ENCODE measurements around the gene C19orf12. TPM values are rescaled to one million over a fixed set of nuclear protein-coding genes. Genes with fewer than 3 reads are reported as not detected.
A peak's percentile ranks its signal among the peaks of the same experiment; 100 is the strongest.

Gene C19orf12
- total RNA-seq, 1 experiment from 2014 or later = 17.5 TPM

DNA sequence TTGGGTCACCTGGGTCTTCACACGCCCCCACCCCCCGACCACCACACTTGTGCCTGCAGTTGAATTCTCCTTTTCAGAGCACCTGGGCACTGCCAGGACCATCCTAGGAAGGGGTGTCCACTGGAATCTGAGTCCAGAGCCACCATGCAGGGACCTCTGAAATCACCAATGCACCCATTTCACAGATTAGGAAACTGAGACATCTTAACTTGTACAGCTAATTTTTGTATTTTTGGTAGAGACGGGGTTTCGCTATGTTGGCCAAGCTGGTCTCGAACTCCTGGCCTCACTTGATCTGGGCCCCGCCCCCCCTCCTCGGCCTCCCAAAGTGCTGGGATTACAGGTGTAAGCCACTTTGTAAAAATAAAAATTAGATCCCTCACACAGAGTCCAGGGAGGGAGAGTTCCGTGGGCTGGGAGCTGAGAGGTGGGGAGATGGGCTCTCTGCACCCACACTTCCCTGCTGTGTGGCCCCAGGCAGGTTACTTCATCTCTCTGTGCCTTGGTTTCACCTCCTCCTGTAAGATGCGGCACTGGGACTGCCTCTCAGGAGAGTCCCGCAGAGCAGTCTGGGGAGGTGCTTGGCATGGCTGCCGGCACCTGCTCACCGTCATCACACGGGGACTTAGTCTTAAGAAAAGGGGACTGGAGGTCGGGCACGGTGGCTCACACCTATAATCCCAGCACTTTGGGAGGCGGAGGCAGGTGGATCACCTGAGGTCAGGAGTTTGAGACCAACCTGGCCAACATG is 45.9 kb upstream of the C19orf12 start:
- H3K4me1 Mint-ChIP-seq (ENCODE audit: low read depth, unreplicated experiment) = no peaks in the 10 kb centered on the region
- peaks cover 45% of the 10 kb centered on the region for H3K27me3 Mint-ChIP-seq (ENCODE audit: unreplicated experiment)
- CTCF ChIA-PET = interaction anchor here (1.1 to 1.5 kb wide), 3 partner anchors 10 to 155 kb away, joined by 3 to 8 read pairs (median 3); partner anchors contain the start of gene POP4
- H3K4me3 Mint-ChIP-seq (ENCODE audit: low read depth, unreplicated experiment) = peak overlapping the region; percentile 58
- BruUV-seq (replicated peaks) = no TSS peak
- H3K27ac Mint-ChIP-seq (ENCODE audit: unreplicated experiment) = no peak overlapping the region
- no peak for DNase-seq
- no peaks in the 10 kb centered on the region for H3K9me3 Mint-ChIP-seq (ENCODE audit: low read depth, unreplicated experiment)
- H3K36me3 Mint-ChIP-seq (ENCODE audit: insufficient read depth, unreplicated experiment) = no peaks in the 10 kb centered on the region
- intact Hi-C loops (cut with micrococcal nuclease; ENCODE audit: unreplicated experiment) = loop anchor here (2.0 kb wide), 1 partner anchor 112 kb away; no protein-coding TSS in a partner anchor
- TF ChIP-seq, protein P1, sequence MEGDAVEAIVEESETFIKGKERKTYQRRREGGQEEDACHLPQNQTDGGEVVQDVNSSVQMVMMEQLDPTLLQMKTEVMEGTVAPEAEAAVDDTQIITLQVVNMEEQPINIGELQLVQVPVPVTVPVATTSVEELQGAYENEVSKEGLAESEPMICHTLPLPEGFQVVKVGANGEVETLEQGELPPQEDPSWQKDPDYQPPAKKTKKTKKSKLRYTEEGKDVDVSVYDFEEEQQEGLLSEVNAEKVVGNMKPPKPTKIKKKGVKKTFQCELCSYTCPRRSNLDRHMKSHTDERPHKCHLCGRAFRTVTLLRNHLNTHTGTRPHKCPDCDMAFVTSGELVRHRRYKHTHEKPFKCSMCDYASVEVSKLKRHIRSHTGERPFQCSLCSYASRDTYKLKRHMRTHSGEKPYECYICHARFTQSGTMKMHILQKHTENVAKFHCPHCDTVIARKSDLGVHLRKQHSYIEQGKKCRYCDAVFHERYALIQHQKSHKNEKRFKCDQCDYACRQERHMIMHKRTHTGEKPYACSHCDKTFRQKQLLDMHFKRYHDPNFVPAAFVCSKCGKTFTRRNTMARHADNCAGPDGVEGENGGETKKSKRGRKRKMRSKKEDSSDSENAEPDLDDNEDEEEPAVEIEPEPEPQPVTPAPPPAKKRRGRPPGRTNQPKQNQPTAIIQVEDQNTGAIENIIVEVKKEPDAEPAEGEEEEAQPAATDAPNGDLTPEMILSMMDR (IDR thresholded peaks at IDR 0.05; ENCODE audit: unreplicated experiment) = no peak

DNA sequence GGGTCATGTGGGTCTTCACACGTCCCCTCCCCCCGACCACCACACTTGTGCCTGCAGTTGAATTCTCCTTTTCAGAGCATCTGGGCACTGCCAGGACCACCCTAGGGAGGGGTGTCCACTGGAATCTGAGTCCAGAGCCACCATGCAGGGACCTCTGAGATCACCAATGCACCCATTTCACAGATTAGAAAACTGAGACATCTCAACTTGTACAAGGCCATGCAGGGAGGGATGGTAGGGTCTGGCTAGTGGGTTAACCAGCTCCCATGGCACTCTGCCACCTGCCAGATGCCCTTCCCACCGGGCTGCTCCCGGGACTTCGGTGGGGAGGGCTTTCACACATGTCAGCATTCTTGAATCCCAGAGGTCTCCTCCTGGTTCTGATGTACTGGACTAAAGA is 44.3 kb upstream of the C19orf12 start:
- no peak overlapping the region for H3K27ac Mint-ChIP-seq (ENCODE audit: unreplicated experiment)
- H3K36me3 Mint-ChIP-seq (ENCODE audit: insufficient read depth, unreplicated experiment) = no peaks in the 10 kb centered on the region
- H3K4me1 Mint-ChIP-seq (ENCODE audit: low read depth, unreplicated experiment) = no peaks in the 10 kb centered on the region
- TF ChIP-seq, protein P1 (IDR thresholded peaks at IDR 0.05; ENCODE audit: unreplicated experiment) = no peak
- CTCF ChIA-PET = interaction anchor here (0.6 to 1.5 kb wide), 7 partner anchors 12 to 182 kb away, joined by 3 to 8 read pairs (median 4); partner anchors contain the start of gene POP4
- H3K4me3 Mint-ChIP-seq (ENCODE audit: low read depth, unreplicated experiment) = no peak overlapping the region
- intact Hi-C loops (cut with micrococcal nuclease; ENCODE audit: unreplicated experiment) = no loop called here
- peaks cover 38% of the 10 kb centered on the region for H3K27me3 Mint-ChIP-seq (ENCODE audit: unreplicated experiment)
- no TSS peak for BruUV-seq (replicated peaks)
- no peaks in the 10 kb centered on the region for H3K9me3 Mint-ChIP-seq (ENCODE audit: low read depth, unreplicated experiment)
- DNase-seq = no peak

DNA sequence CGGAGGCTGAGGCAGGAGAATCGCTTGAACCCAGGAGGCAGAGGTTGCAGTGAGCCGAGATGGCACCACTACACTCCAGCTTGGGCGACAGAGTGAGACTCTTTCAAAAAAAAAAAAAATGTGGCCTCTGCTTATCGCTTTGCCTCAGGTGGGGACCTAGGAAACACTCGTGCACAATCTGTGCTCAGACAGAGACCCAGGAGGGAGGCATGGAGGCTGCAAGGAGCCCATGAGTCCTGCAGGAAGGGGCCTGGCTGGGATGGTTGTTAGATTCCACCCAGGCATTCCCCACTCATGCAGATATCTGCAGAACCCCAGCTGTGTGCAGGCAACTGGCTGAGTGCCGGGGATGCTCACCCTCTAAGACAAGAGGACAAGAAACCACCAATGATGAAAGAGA is 43.8 kb upstream of the C19orf12 start:
- Mint-ChIP-seq H3K4me1 (ENCODE audit: low read depth, unreplicated experiment) (no peaks in the 10 kb centered on the region), H3K36me3 (ENCODE audit: insufficient read depth, unreplicated experiment) (no peaks in the 10 kb centered on the region), H3K27ac (ENCODE audit: unreplicated experiment) (no peak overlapping the region), H3K9me3 (ENCODE audit: low read depth, unreplicated experiment) (no peaks in the 10 kb centered on the region), H3K27me3 (ENCODE audit: unreplicated experiment) (peaks cover 38% of the 10 kb centered on the region), H3K4me3 (ENCODE audit: low read depth, unreplicated experiment) (no peak overlapping the region)
- TF ChIP-seq, protein P1 (IDR thresholded peaks at IDR 0.05; ENCODE audit: unreplicated experiment) = no peak
- intact Hi-C loops (cut with micrococcal nuclease; ENCODE audit: unreplicated experiment) = no loop called here
- CTCF ChIA-PET = no interaction called here
- BruUV-seq (replicated peaks) = no TSS peak
- no peak for DNase-seq

GRCh38 chr19:29757551-29757950 is 42.5 kb upstream of the C19orf12 start:
- DNase-seq = no peak
- TF ChIP-seq, protein P1 (IDR thresholded peaks at IDR 0.05; ENCODE audit: unreplicated experiment) = no peak
- intact Hi-C loops (cut with micrococcal nuclease; ENCODE audit: unreplicated experiment) = no loop called here
- Mint-ChIP-seq H3K27ac (ENCODE audit: unreplicated experiment) (no peak overlapping the region), H3K36me3 (ENCODE audit: insufficient read depth, unreplicated experiment) (no peaks in the 10 kb centered on the region), H3K4me3 (ENCODE audit: low read depth, unreplicated experiment) (no peak overlapping the region), H3K4me1 (ENCODE audit: low read depth, unreplicated experiment) (no peaks in the 10 kb centered on the region), H3K27me3 (ENCODE audit: unreplicated experiment) (peaks cover 43% of the 10 kb centered on the region), H3K9me3 (ENCODE audit: low read depth, unreplicated experiment) (no peaks in the 10 kb centered on the region)
- CTCF ChIA-PET = interaction anchor here (1.1 kb wide), 1 partner anchor 115 kb away, joined by 3 read pairs; no protein-coding TSS in a partner anchor
- no TSS peak for BruUV-seq (replicated peaks)
